HG02870 (cell line): ENCODE data around the gene MGAT4C.

Experiments used
- ATAC-seq: cut with Tn5 transposase; IDR thresholded peaks from one replicate; pipeline ENCODE4 v1.9.1; 2021; ENCODE audit warnings: mild to moderate bottlenecking, moderate library complexity; ENCODE audit not compliant: unreplicated experiment

The MGAT4C gene

DNA sequence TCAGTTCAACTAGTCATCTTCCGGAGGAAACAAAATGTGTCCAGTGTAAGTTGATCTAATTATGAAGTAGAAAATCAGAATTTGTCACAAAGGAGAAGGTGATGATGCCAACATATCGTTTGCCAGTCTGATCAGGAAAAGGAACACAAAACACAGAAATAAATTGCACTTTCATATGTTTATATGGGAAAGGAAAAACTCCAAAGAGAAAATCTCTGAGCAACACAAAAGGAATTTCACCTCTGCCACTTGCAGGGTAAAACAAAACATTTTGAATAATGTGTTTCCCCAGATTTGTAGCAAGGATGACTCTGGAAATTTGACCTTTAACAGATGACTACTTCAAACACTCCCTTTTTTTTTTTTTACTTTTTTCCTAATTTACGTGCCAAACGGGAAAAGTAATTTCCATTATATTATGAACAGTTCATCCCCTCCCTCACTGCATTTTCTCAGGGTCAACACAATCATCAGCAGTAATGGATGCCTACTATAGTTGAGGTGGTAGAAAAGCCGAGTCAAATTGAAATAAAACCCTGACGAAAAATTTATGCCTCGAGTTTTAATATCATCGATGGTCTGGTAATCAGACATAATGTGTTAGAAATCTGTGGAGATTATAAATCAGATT is 25.6 kb downstream of the MGAT4C start:
- ATAC-seq: no peak

- no peak for ATAC-seq
Observed at GRCh38 chr12:86229772-86230171, 26.4 kb downstream of the MGAT4C start.

- ATAC-seq: no peak
Observed at GRCh38 chr12:86228656-86229055, 27.5 kb downstream of the MGAT4C start.

DNA sequence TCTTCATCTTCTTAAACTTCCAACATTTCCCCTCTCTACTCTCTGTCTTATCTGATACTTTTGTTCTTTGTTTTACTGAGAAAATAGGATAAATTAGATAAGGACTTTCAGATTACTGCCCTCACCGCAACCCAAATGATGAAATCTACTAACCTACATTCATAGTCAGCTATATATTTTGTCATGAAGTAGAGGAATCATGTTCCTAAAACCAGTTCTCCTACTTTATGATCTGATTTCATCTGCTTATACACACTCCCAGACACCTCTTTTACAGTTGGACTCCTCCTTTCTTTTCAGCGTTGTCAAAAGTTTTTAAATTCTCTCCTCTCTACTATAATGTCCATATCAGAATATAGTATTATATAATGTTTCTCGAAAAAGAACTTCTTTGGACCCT is 29.7 kb downstream of the MGAT4C start:
- no peak for ATAC-seq

DNA sequence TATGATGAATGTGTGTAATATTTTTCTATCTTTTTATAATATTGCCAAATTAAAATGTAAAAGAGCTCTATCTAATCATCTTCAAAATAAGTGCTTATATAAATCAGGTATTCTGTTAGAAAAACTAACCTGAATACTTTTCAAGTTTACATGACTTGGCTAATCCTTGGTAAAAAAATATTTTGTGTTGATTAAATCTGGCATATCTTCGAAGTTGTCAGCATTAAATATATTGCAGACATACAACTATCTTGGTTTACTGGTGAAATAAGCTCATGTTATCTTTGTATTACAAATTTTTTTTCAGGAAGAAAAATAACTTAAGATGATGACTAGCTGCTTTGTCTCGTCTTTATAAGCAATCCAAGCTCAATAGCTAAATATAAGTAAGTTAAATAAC is 39.6 kb downstream of the MGAT4C start:
- no peak for ATAC-seq

GRCh38 chr12:86213012-86213411 is 43.2 kb downstream of the MGAT4C start:
- ATAC-seq: no peak

DNA sequence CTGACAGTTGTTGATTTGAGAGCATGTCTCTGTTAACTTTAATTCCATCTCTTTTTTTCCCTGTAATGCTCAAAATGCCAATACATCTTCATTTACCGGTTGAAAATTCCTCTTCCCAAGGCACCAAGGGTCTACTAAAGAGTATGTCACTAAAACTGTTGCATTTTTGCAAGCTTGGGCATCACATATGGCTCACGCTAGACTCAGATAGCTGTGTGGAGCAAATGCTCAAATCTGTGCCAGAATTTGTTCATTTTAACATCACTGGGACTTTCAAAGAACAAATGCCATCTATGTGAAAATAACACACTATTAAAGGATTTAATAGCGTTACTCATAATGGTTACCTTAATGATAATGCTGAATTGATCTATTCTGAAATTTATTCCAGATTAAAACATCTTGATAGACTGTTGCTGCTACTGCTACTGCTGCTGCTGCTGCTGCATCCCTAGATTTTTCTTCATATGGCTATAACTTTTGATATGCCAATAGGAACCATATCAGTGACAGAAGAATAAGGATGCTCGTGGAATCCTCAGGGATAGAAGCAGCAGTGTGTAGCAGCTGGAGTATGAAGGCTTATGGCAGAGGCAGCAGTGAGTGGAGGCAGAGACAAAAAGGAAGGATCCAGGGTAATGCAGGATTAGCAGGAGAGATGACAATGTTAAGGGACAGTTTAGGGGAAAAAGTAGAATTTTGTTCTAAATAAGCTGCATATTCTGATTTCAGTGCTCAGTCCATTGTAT is 57.3 kb downstream of the MGAT4C start:
- no peak for ATAC-seq

DNA sequence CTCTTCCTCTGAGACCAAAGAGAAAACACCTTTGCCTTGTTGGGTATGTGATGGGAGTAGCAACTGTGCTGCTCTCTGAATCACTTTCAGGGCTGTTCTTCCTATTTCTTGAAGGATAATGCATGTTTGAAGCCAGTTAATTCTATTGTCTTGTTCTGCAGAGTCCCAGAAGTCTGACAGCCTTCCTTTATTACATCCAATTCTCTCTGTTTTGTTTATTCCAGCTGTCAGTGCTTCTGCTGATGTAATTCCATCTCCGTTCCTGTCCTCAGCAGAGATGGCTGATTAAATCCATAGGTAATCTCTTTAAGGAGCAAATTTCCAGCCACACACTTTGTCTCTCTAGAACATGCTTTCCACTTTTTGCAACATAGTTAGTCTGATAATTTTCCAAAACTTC is 59.7 kb downstream of the MGAT4C start:
- ATAC-seq: no peak

- no peak for ATAC-seq
Observed at GRCh38 chr12:86194721-86195120, 61.5 kb downstream of the MGAT4C start.

DNA sequence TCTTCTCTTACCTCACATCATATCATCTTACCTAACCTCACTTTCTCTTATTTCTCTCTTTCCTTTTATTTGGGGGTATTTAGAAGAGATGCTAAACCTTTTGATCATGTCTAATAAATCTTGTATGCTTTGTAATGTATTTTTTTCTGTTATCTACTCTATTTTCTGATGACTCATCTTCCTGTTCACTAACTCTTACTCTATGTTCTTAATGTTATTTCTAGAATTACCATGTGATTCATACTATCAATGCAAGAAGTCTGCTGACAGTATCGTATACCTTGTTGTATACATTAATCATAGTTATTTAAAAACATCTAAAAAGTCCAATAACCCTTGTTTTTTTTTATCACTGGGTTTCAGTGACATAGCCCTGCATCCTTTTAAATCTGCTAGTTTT is 62.3 kb downstream of the MGAT4C start:
- no peak for ATAC-seq

GRCh38 chr12:86188226-86188625 is 68.0 kb downstream of the MGAT4C start:
- no peak for ATAC-seq

GRCh38 chr12:86186449-86186848 is 69.7 kb downstream of the MGAT4C start:
- ATAC-seq: no peak

GRCh38 chr12:86179855-86180254 is 76.3 kb downstream of the MGAT4C start:
- ATAC-seq: no peak

DNA sequence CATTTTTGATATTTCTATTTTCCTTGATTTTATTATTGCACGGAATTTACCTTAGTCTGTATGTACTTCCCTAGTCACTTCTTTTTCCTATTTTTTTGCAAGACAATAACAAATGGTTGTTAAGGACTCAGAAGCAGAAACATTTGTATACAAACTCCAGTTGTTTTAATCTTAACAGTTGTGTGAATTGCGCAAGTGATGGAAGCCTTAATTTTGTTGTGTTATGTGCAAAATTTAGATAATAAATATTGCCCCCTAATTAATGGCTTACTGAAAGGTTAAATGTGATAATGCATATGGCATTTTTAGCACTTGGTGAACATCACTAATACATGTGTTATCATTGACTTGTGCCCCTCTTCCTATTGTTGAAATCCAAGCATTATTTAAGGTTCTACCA is 82.0 kb downstream of the MGAT4C start:
- ATAC-seq: no peak

DNA sequence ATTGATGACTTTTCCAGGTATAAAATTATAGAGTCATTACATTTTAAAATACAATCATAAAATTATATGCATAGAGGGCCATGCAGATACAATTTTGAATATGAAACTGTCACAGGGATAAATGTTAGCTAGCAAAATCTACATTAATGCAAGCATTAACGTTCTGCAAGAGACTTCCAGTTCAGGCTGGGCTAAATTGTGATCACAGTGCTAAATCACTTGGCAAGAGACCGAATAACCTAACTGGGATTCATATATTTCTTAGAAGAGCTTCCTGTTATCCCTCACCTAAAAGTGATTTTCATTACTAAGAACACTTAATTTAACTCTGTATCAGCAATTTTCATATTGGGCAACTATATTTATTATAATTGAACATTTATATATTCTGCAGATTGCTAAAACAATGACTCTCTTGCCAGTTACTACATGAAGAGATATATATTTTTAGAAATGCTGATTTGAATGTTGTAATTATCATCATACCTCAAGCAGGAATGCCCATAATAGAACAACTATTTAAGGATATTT is 83.2 kb downstream of the MGAT4C start:
- ATAC-seq: no peak

- no peak for ATAC-seq
Observed at GRCh38 chr12:86170051-86170450, 86.1 kb downstream of the MGAT4C start.

DNA sequence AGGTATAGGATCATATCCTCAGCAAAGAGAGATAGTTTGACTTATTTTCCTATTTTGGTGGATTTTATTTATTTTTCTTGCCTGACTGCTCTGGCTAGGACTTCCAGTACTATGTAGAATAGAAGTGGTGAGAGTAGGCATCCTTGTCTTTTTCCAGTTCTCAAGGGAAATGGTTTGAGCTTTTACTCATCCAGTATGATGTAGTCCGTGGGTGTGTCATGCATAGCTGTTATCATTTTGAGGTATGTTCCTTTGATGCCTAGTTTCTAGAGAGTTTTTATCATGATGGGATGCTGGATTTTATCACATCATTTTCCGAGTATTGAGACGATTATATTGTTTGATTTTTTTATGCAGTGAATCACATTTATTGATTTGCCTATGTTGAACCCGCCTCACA is 97.2 kb downstream of the MGAT4C start:
- no peak for ATAC-seq

- ATAC-seq: no peak
Observed at GRCh38 chr12:86154620-86155019, 101.6 kb downstream of the MGAT4C start.

DNA sequence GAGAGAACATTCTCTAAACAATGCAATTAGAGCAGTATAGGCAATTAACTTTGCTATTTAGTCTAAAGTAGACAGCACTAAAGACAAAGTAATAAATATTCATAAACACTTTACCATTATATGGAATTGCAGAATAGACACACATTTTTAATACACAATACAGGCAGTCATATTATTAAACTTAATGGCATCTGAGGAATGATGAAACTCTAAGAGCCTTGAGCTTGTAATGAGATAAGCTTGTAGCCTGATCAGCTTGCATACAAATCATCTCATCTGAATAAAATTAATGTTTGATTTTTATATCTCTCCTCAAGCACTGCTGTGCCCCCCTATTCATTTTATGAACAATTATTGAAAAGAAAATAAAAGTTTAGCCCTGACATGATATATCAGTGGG is 107.6 kb downstream of the MGAT4C start:
- no peak for ATAC-seq

GRCh38 chr12:86148071-86148470 is 108.1 kb downstream of the MGAT4C start:
- ATAC-seq: no peak

GRCh38 chr12:86145156-86145555 is 111.0 kb downstream of the MGAT4C start:
- ATAC-seq: no peak

DNA sequence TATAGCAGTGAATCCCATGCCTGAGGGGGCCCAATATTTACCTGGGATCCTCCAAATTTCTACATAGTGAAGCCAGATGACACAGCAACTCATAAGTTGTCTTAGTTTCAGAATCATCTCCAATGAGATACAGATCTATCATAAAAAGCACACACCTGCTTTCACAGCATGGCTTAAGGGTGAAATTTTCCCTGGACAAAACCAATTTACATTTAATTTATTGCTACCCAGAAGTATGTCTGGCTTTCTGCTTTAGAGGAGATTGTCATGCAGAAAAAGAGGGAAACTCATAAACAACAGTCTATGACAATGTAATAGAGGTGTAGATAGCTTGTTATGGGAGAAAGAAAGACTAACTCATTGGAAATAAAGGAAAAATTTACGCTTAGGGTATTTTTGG is 113.0 kb downstream of the MGAT4C start:
- no peak for ATAC-seq

DNA sequence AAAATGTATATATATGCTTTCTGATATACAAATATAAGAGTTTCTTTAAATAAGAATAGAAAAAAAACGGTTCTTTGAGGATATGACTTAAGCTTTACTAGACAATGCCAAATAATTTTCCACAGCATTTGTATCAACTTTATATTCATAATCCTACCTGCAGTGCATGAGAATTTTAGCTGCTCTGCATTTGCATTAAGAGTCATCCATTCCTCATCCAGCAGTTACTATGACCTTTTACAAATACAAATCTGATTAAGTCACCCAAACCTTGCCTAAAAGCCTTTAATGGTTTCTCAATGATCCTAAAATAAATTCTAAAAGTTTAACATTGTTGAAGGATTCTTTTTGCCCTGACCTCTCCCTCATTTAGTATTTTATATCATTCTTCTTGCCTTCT is 116.5 kb downstream of the MGAT4C start:
- ATAC-seq: no peak
